ENCODE data around the gene BIRC5.

BIRC5 gene

DNA sequence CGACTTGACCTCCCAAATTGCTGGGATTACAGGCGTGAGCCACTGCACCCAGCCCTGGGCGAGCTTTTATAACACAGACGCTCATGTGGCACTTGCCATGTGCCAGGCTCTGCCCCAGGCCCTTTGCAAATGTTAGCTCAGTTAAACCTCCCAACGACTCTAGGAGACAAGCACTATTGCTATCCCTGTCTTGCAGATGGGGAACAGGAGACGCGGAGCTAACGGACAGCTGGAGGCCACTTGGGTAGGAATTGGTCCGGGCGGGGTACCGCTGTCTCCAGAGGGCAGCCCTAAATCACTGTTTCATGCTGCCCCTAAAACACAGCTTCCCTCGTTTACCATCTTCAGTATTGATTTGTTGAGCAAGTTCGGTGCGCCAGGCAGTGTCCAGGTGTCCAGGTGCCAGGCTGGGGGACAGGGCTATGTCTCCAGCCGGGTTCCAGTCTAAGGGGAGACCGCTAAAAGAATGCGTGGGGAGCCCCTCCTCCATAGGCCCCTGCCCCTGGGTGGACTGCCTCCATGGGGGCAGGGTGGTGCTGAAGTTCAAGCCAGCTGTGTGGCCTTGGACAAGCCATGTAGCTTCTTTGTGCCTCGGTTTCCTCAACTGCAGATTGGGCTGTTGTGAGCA is 41.1 kb downstream of the BIRC5 start:
- DNase-seq, result no peak

GRCh38 chr17:78255953-78256706 is 42.1 kb downstream of the BIRC5 start:
- DNase-seq, result no peak

DNA sequence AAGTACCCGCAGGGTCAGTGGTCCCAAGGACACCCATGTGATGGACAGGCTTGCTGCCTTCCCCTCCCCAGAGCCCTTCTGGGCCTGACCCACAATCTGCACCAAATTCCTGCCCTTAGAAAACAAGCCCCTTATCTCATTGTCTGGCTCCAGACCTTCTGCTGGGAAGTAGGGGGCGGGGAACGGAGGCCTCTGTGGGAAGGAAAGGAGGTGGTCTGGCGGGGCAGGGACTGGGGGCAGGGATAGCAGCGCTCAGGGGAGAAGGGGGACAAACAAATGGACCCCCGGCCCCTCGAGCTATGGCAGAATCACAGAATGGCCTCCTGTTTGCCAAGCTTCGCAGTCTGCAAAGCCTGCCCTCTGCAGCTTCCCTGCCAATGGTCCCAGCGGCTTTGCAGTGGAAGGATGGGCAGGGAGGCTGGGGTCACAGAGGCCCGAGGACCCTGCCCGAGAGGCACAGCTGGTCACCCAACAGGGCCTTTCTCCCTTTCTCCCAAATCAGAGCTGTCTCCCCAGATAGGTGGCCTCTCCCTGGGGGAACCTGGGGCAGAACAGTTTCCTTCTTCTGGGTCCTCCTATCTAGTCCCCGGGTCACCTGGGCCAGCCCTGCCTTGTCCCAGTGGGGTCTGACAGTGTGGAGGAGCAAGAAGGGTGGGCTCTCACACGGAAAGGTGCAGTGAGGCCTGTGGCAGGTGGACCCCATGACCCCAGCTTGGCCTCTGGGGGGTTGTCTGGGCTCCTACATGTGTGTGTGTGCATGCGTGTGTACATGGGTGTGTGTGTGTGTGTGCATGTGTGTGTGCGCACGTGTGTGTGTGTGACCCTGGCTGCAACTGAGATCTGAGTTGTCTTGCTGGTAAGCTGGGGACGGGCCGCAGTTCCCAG is 42.9 kb downstream of the BIRC5 start:
- no peak for DNase-seq

- no peak for DNase-seq
Measured at GRCh38 chr17:78257810-78258322, 43.8 kb downstream of the BIRC5 start.

GRCh38 chr17:78258323-78259191 is 44.5 kb downstream of the BIRC5 start:
- DNase-seq, result no peak

DNA sequence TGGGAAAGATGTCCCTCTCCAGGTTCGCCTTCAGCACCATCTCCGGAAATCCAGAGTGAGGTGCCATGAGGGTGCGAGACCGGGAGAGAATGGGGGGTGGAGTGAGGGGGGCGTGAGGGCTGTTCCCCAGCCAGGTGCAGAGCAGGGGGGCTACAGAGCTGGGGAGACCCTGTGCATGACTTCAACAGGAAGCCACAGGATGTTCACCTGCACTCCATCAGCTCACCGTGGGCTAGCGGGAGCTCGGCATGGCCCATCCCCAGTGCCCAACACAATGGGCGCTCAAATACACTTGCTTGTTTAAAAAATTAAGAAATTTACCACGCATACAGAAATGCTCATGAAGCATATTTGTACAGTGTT is 45.1 kb downstream of the BIRC5 start:
- DNase-seq, result no peak

DNA sequence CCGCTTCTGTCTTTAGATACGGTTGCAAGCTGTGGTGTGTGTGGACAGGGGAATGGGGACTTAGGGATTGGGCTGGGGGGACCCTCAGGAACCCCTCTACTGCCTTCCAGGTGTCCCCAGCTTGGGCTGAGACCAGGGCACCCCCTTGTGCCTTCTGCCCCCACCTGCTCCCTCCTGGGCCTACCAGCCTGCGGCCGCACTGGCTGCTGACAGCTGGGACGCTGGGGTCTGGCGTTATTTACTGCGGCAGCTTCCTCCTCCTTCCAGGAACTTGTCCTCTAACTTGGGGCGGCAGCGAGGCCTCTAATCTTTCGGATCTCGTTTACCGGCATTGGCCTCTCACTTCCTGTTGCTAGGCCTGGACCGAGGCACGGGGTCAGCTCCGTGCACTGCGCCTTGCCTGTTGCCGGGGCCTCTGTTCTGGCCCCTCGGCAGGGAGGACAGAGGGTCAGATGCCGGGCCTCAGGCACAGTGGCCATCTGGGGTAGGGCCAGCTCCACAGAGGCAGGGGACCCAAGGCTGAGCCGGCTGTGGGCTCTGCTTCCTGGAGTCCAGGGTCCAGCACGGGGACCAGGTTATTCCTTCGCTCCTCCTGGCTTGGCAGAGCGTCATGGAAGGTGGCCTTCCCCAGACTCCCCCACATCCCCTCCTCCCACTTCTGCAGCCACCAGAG is 49.1 kb downstream of the BIRC5 start:
- DNase-seq, result no peak

DNA sequence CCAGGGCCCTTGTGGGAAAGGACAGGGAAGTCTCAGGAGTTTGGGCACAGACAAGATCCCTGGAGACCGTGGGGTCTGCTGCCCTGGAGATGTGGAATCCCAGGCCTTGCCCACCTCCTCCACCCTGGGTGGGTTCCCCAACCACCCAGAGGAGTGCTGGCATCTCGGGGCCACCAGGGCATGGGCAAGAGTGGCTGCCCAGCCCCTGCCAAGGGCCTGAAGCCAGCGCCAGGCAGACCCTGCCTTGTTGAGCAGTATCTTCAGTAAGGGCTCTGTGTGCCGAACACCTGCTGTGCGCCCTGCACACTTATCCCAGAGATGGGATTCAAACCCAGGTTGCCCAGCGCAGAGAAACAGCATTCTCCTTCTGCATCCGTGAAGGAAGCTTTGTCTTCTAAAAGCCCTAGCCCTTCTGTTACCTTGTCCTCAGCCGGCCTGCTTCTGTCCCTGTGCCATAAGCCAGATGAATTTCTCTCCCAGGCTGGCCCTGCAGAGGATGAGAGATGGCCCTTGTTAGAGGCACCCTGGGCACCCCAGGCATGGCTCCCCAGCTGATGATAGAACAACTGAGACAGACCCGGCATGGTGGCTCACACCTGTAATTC is 49.8 kb downstream of the BIRC5 start:
- no peak for DNase-seq

- DNase-seq, result no peak
Measured at GRCh38 chr17:78264590-78264989, 50.5 kb downstream of the BIRC5 start.

DNA sequence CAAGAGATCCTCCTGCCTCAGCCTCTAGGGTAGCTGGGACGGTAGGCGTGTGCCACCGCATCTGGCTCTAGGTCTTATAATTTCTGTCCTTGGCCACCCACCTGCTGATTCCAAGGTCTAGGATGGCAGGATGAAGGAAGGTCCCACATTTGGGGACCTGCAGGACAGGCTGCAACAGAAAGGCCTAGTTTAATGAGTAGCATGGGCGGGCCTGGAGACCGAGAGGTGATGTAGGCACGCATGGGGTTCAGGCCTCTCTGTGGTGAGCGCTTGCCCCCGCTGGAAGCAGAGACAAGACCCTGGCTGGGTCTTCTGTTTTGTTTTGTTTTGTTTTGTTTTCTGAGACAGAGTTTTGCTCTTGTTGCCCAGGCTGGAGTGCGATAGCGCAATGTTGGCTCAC is 51.1 kb downstream of the BIRC5 start:
- no peak for DNase-seq

GRCh38 chr17:78266231-78266631 is 52.2 kb downstream of the BIRC5 start:
- DNase-seq, result no peak

GRCh38 chr17:78266771-78267170 is 52.7 kb downstream of the BIRC5 start:
- no peak for DNase-seq

DNA sequence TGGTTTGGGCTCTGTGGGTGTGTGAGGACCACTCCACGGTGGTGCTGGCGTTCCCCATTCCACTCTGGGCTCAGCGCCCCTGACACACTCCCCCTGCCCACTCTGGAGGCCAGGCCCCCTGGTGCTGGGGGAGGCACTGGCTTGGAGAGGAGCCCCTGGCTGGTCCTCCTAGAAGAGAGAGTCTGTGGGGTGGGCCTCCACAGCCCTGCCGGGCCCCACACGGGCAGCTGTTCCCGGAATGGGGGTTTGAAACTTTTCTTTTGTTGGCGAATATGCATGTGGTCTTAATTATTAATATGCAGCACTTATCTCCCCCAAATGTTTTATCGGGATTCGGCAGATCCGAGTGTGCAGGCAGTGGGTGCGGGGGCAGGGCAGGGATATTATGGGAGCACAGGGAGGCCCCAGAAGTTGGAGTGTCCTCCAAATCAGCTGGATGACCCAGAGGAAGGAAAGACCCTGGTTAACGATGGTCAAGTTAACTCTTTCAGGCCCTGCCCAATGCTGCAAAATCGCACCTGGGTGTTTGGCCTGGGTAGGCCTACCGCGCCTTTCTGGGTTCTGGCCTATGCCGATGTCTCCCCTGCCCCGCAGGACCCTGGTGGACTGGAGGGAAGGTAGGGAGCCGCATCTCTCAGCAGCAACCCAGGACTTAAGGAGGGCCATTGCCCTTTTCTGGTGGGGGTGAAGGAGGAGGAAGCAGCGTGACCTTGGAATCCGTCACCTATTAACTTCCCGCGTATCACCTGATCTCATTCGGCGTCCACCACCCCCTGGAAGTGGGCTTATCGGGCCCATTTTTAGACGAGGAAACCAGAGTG is 53.4 kb downstream of the BIRC5 start:
- DNase-seq, result no peak

GRCh38 chr17:78268191-78268874 is 54.3 kb downstream of the BIRC5 start:
- DNase-seq, result no peak

- no peak for DNase-seq
Measured at GRCh38 chr17:78268951-78269905, 55.2 kb downstream of the BIRC5 start.

GRCh38 chr17:78269955-78270381 is 55.9 kb downstream of the BIRC5 start:
- no peak for DNase-seq
